HepG2 (cell line): ENCODE measurements around the gene VAMP5. TPM values are rescaled to one million over a fixed set of nuclear protein-coding genes. Genes with fewer than 3 reads are reported as not detected.

Source experiments
- ATM ChIP-seq: fragments of 450-650 bp; IDR thresholded peaks from 2 replicates; pipeline ENCODE4 v1.7.1; 2017; ENCODE audit warnings: mild to moderate bottlenecking, borderline replicate concordance
- BATF2 ChIP-seq: sonication (generic); formaldehyde crosslinking; IDR thresholded peaks from 2 replicates; pipeline ENCODE4 v1.8.0; 2022; ENCODE audit warnings: mild to moderate bottlenecking, missing genetic modification reagents, moderate library complexity
- CCAR2 ChIP-seq: fragments of 200-400 bp; formaldehyde crosslinking; optimal IDR thresholded peaks from 2 replicates; pipeline ENCODE3; 2018; ENCODE audit warnings: low read depth, mild to moderate bottlenecking, low read length, moderate library complexity
- E2F1 ChIP-seq: sonication (generic); formaldehyde crosslinking; IDR thresholded peaks from 2 replicates; pipeline ENCODE4 v1.5.0; 2020; ENCODE audit warnings: missing genetic modification reagents
- ELF4 ChIP-seq: sonication (generic); formaldehyde crosslinking; IDR thresholded peaks from 2 replicates; pipeline ENCODE4 v1.5.0; 2020; ENCODE audit warnings: missing genetic modification reagents, mild to moderate bottlenecking, moderate library complexity, borderline replicate concordance
- HDAC1 ChIP-seq: sonication (generic); formaldehyde crosslinking; IDR thresholded peaks from 2 replicates; pipeline ENCODE4 v1.5.1; 2020; ENCODE audit warnings: mild to moderate bottlenecking, missing genetic modification reagents
- KLF6 ChIP-seq: IDR thresholded peaks from 2 replicates; pipeline ENCODE4 v1.8.0; 2016; ENCODE audit warnings: missing biosample characterization, missing genetic modification reagents
- MED13 ChIP-seq: sonication (generic); formaldehyde crosslinking; IDR thresholded peaks from 2 replicates; pipeline ENCODE4 v1.5.0; 2020; ENCODE audit warnings: missing genetic modification reagents
- SIX1 ChIP-seq: sonication (generic); formaldehyde crosslinking; IDR thresholded peaks from 2 replicates; pipeline ENCODE4 v1.4.0; 2020; ENCODE audit warnings: missing genetic modification reagents, borderline replicate concordance
- SP1 ChIP-seq, 2 experiments: fragments of 450-650 bp in 1 of 2; sonication (generic) in 1 of 2; formaldehyde crosslinking in 1 of 2; IDR thresholded peaks; 2 replicates each; pipeline versions ENCODE4 v1.4.0 to v1.6.1; 2016 to 2020; ENCODE audit warnings: missing genetic modification reagents in 1 of 2
- SP2 ChIP-seq: sonication (generic); formaldehyde crosslinking; IDR thresholded peaks from 2 replicates; pipeline ENCODE4 v1.5.1; 2020; ENCODE audit warnings: mild to moderate bottlenecking, missing genetic modification reagents
- SP5 ChIP-seq: IDR thresholded peaks from 2 replicates; pipeline ENCODE4 v1.6.1; 2016; ENCODE audit warnings: low read depth, borderline replicate concordance
- TEAD3 ChIP-seq: optimal IDR thresholded peaks from 2 replicates; pipeline ENCODE3; 2016; ENCODE audit warnings: borderline replicate concordance
- ZGPAT ChIP-seq: IDR thresholded peaks from 2 replicates; pipeline ENCODE4 v1.6.1; 2016; ENCODE audit warnings: mild to moderate bottlenecking
- ZNF207 ChIP-seq: fragments of 450-650 bp; IDR thresholded peaks from 2 replicates; pipeline ENCODE4 v1.6.1; 2016; ENCODE audit warnings: antibody characterized with exemption, borderline replicate concordance
- ZNF253 ChIP-seq: sonication (generic); formaldehyde crosslinking; IDR thresholded peaks from 2 replicates; pipeline ENCODE4 v1.8.0; 2022; ENCODE audit warnings: mild to moderate bottlenecking, missing genetic modification reagents, borderline replicate concordance
- ZNF335 ChIP-seq: sonication (generic); formaldehyde crosslinking; IDR thresholded peaks from 2 replicates; pipeline ENCODE4 v1.4.0; 2020; ENCODE audit warnings: missing genetic modification reagents
- ZNF552 ChIP-seq: sonication (generic); formaldehyde crosslinking; IDR thresholded peaks from 2 replicates; pipeline ENCODE4 v1.9.0; 2022; ENCODE audit warnings: missing genetic modification reagents, mild to moderate bottlenecking, borderline replicate concordance
- polyA plus RNA-seq, 8 experiments: library from polyadenylated mRNA; depleted of rRNA in 3 of 8; stranded (reverse) in 7 of 8; unstranded in 1 of 8; fragments of >200 nt; fragmentation: Illumina TruSeq in 4 of 8; extraction: Trizol in 4 of 8; gene quantifications; 2 replicates each; pipeline versions ENCODE4 v1.2.1 to v1.2.3, GENCODE V29; 2011 to 2016; ENCODE audit warnings: low read depth in 4 of 8, missing spikeins in 1 of 8, mixed read lengths in 1 of 8; ENCODE audit not compliant: insufficient read depth in 1 of 8
- total RNA-seq, 5 experiments: library from RNA; depleted of rRNA; stranded (reverse); fragments of >200 nt; fragmentation: Illumina TruSeq; extraction: Trizol; gene quantifications; 2 replicates each; pipeline ENCODE4 v1.2.3, GENCODE V29; 2016; ENCODE audit warnings: low read depth in 1 of 5
- TF ChIP-seq, protein P1 (sequence below): sonication (generic); formaldehyde crosslinking; IDR thresholded peaks from 2 replicates; pipeline ENCODE4 v1.5.1; 2020; ENCODE audit warnings: mild to moderate bottlenecking, missing genetic modification reagents
- TF ChIP-seq, protein P2 (sequence below): sonication (generic); formaldehyde crosslinking; conservative IDR thresholded peaks from 2 replicates; pipeline ENCODE4 v1.8.0; 2022; ENCODE audit warnings: mild to moderate bottlenecking, moderate library complexity, missing genetic modification reagents

The VAMP5 gene
- total and polyA plus RNA-seq, 2 of the 13 experiments (the other 11 are each of a cell fraction or from before 2014, with no cell fraction given), result 7.2 to 56.7 TPM

DNA sequence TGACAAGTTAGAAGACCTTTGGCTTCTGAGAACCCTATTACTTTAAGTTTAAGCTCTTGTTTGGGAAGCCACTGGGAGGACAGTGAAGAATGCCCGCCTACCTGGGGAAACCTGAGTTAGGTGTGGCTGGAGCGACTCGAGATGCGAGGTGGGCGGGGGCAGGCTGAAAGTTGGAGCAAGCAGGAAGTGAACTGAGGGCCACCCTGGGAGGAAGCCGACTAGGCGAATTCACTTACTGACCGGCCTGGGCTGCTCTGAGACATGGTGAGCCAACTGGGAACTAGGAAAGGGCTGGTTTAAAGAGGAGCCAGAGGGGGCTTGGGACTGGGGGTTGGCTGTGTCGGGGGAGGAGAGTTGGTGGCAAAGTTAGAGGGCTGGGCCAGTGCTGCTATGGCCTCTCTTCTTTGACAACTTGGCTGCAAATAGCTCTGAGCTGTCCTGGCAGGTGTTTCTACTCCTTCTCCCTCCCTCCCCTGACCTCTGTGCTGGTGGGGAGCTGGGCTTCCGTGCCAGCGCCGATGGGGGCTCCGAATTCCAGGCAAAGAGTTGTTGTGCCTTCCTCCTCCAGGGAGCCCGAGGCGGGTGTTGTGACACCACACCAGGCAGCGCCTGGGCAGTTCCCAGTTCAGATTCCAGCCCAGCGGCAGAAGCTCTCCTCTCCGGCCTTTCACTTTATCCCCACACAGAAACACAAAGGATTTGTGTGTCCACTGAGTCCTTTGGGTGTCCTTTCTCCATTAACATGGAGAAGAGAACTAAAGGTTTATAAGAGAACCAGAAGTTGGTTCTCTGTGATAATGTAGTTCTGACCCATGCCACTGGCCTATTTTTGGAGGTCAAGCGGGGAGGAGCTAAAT, 6.6 kb upstream of the VAMP5 start, which contains the start of gene VAMP8 (continued):
- TF ChIP-seq SP1 (IDR thresholded peaks at IDR 0.05) (no peak), SP1 (CRISPR knock-in tag; IDR thresholded peaks at IDR 0.05) (no peak), KLF6 (CRISPR knock-in tag) (0 out of 2 replicates have a peak, but pooled peaks have one; percentile 26), HDAC1 (CRISPR knock-in tag) (0 out of 2 replicates have a peak, but pooled peaks have one; percentile 39), ATM (no peak), ELF4 (CRISPR knock-in tag) (0 out of 2 replicates have a peak, but pooled peaks have one; percentile 4), SIX1 (CRISPR knock-in tag) (no peak), BATF2 (no peak), TEAD3 (peak; percentile 81), MED13 (CRISPR knock-in tag) (no peak), ZNF335 (CRISPR knock-in tag) (no peak), SP2 (CRISPR knock-in tag) (no peak), E2F1 (CRISPR knock-in tag) (no peak), ZNF253 (CRISPR knock-in tag) (no peak), CCAR2 (no peak), ZNF552 (no peak), ZNF207 (no peak), ZGPAT (CRISPR knock-in tag) (no peak; the same call in 1 of the 2 replicates), SP5 (CRISPR knock-in tag) (0 out of 2 replicates have a peak, but pooled peaks have one; percentile 11)
- TF ChIP-seq, protein P1, sequence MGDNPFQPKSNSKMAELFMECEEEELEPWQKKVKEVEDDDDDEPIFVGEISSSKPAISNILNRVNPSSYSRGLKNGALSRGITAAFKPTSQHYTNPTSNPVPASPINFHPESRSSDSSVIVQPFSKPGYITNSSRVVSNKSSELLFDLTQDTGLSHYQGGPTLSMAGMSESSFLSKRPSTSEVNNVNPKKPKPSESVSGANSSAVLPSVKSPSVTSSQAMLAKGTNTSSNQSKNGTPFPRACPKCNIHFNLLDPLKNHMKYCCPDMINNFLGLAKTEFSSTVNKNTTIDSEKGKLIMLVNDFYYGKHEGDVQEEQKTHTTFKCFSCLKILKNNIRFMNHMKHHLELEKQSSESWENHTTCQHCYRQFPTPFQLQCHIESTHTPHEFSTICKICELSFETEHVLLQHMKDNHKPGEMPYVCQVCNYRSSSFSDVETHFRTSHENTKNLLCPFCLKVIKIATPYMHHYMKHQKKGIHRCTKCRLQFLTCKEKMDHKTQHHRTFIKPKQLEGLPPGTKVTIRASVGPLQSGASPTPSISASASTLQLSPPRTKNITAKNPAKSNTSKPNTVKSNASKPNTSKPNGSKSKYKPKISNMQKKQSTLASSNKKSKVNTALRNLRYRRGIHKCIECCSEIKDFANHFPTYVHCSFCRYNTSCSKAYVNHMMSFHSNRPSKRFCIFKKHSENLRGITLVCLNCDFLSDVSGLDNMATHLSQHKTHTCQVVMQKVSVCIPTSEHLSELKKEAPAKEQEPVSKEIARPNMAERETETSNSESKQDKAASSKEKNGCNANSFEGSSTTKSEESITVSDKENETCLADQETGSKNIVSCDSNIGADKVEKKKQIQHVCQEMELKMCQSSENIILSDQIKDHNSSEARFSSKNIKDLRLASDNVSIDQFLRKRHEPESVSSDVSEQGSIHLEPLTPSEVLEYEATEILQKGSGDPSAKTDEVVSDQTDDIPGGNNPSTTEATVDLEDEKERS (CRISPR knock-in tag), result no peak
- TF ChIP-seq, protein P2, sequence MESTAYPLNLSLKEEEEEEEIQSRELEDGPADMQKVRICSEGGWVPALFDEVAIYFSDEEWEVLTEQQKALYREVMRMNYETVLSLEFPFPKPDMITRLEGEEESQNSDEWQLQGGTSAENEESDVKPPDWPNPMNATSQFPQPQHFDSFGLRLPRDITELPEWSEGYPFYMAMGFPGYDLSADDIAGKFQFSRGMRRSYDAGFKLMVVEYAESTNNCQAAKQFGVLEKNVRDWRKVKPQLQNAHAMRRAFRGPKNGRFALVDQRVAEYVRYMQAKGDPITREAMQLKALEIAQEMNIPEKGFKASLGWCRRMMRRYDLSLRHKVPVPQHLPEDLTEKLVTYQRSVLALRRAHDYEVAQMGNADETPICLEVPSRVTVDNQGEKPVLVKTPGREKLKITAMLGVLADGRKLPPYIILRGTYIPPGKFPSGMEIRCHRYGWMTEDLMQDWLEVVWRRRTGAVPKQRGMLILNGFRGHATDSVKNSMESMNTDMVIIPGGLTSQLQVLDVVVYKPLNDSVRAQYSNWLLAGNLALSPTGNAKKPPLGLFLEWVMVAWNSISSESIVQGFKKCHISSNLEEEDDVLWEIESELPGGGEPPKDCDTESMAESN (CRISPR knock-in tag), result no peak
